Measurements from ENCODE around the gene DCDC2B. TPM values are rescaled to one million over a fixed set of nuclear protein-coding genes. Genes with fewer than 3 reads are reported as not detected.

DCDC2B gene
- total and polyA plus RNA-seq, 9 of the 15 experiments (the other 6 are each of a cell fraction or from before 2014, with no cell fraction given): not detected

GRCh38 chr1:32247983-32248889 lies 39.3 kb downstream of the DCDC2B start (continued):
- peak; percentile 81 for TF ChIP-seq CTCFL (IDR thresholded peaks at IDR 0.05; ENCODE audit: borderline replicate concordance, insufficient read depth, low read depth, low read length, poor library complexity, severe bottlenecking)
- TF ChIP-seq HMGXB4 (CRISPR knock-in tag; IDR thresholded peaks at IDR 0.05): peak; percentile 57; the same call in 1 of the 2 replicates
- TF ChIP-seq ZZZ3 (IDR thresholded peaks at IDR 0.05): no peak
- TF ChIP-seq ZBTB11 (CRISPR knock-in tag; IDR thresholded peaks at IDR 0.05): peak in 1 of 3 experiments; percentile 15; a peak in 1 of 6 replicates
- TF ChIP-seq PHF8 (IDR thresholded peaks at IDR 0.05; ENCODE audit: borderline replicate concordance, low read length): no peak; the same call in 1 of the 2 replicates
- no peak for TF ChIP-seq MLX (CRISPR knock-in tag; conservative IDR thresholded peaks at IDR 0.05)
- TF ChIP-seq MYC (IDR thresholded peaks at IDR 0.05; ENCODE audit: low read depth, low read length): peak; percentile 82
- TF ChIP-seq MYC (CRISPR knock-in tag; IDR thresholded peaks at IDR 0.05; ENCODE audit: borderline replicate concordance, low read depth): no peak
- TF ChIP-seq SREBF2 (CRISPR knock-in tag; IDR thresholded peaks at IDR 0.05): no peak
- TF ChIP-seq GTF2A2 (tag; IDR thresholded peaks at IDR 0.05): no peak
- TF ChIP-seq HDGF (IDR thresholded peaks at IDR 0.05): peak; percentile 91; the same call in 1 of the 2 replicates
- peak; percentile 98 for TF ChIP-seq SMARCA5 (IDR thresholded peaks at IDR 0.05)
- TF ChIP-seq EP300 (IDR thresholded peaks at IDR 0.05; ENCODE audit: low read length): peak; percentile 31; the same call in 1 of the 2 replicates
- TF ChIP-seq RBFOX2 (IDR thresholded peaks at IDR 0.05; ENCODE audit: low read depth, low read length): peak; percentile 48; the same call in 1 of the 2 replicates
- TF ChIP-seq RAD21 (CRISPR knock-in tag; conservative IDR thresholded peaks at IDR 0.05 in 1 of 2, IDR thresholded peaks at IDR 0.05 in 1 of 2): peak; percentile 72 to 91
- peak; percentile 5; the same call in 1 of the 2 replicates for TF ChIP-seq PKNOX1 (IDR thresholded peaks at IDR 0.05)

All from K562 (cell line).